HepG2 (cell line): ENCODE measurements around the gene CROCC.

Source experiments
- ARID2 ChIP-seq: sonication (generic); formaldehyde crosslinking; IDR thresholded peaks from 2 replicates; pipeline ENCODE4 v1.8.1; 2022; ENCODE audit warnings: mild to moderate bottlenecking, missing genetic modification reagents, borderline replicate concordance
- ELF3 ChIP-seq: IDR thresholded peaks from 2 replicates; pipeline ENCODE4 v1.6.1; 2016; ENCODE audit warnings: missing genetic modification reagents, missing compliant biosample characterization
- ESRRA ChIP-seq: sonication (generic); formaldehyde crosslinking; IDR thresholded peaks from 2 replicates; pipeline ENCODE4 v1.5.1; 2020; ENCODE audit warnings: mild to moderate bottlenecking, low read depth, missing genetic modification reagents
- GATAD2A ChIP-seq: IDR thresholded peaks from 2 replicates; pipeline ENCODE4 v1.6.1; 2016
- HNF4A ChIP-seq: sonication (generic); formaldehyde crosslinking; IDR thresholded peaks from 2 replicates; pipeline ENCODE4 v1.4.0; 2020; ENCODE audit warnings: missing genetic modification reagents
- POLR2A ChIP-seq, 2 experiments: IDR thresholded peaks; 2 replicates each; pipeline ENCODE4 v1.6.1; 2011; ENCODE audit warnings: low read depth in 2 of 2, low read length in 2 of 2, mild to moderate bottlenecking in 1 of 2, moderate library complexity in 1 of 2; ENCODE audit not compliant: insufficient read depth in 1 of 2
- RAD51 ChIP-seq: fragments of 450-650 bp; IDR thresholded peaks from 2 replicates; pipeline ENCODE4 v1.6.1; 2016; ENCODE audit warnings: borderline replicate concordance
- SALL2 ChIP-seq: sonication (generic); formaldehyde crosslinking; IDR thresholded peaks from 2 replicates; pipeline ENCODE4 v1.8.1; 2023; ENCODE audit warnings: mild to moderate bottlenecking, missing genetic modification reagents, inconsistent platforms
- ZNF143 ChIP-seq: sonication (generic); formaldehyde crosslinking; IDR thresholded peaks from 2 replicates; pipeline ENCODE4 v1.4.0; 2020; ENCODE audit warnings: missing genetic modification reagents
- ZNF660 ChIP-seq: sonication (generic); formaldehyde crosslinking; IDR thresholded peaks from 2 replicates; pipeline ENCODE4 v1.5.1; 2020; ENCODE audit warnings: mild to moderate bottlenecking, low read depth, missing genetic modification reagents, borderline replicate concordance
- ZNF781 ChIP-seq: sonication (generic); formaldehyde crosslinking; IDR thresholded peaks from 2 replicates; pipeline ENCODE4 v1.5.1; 2020; ENCODE audit warnings: borderline replicate concordance, mild to moderate bottlenecking, missing genetic modification reagents; ENCODE audit errors: not compliant biosample characterization

GRCh38 chr1:17007121-17007520 lies 85.4 kb downstream of the CROCC start:
- TF ChIP-seq ZNF143 (CRISPR knock-in tag) (no peak), ARID2 (CRISPR knock-in tag) (no peak), POLR2A (IDR thresholded peaks at IDR 0.05; ENCODE audit: insufficient read depth in 1 of 2, low read depth in 2 of 2, low read length in 2 of 2) (no peak), RAD51 (no peak), ESRRA (CRISPR knock-in tag) (no peak), SALL2 (CRISPR knock-in tag) (no peak), ZNF660 (CRISPR knock-in tag) (no peak), HNF4A (CRISPR knock-in tag) (no peak), ELF3 (CRISPR knock-in tag) (no peak), GATAD2A (CRISPR knock-in tag) (no peak), ZNF781 (CRISPR knock-in tag) (no peak)
